Activated CD8-positive, alpha-beta T cell treated with anti-CD3 and anti-CD28 coated beads, Interleukin-2, amount 10 ng/mL, durations not matched to agents 7 days and 5 days (primary cell): Measurements from ENCODE around the gene MBD3. TPM values are rescaled to one million over a fixed set of nuclear protein-coding genes. Genes with fewer than 3 reads are reported as not detected.

ENCODE experiments used
- ATAC-seq: fragments of 150-1000 bp; cut with Tn5 transposase; one replicate; pipeline ENCODE4 v1.10.0; 2021; ENCODE audit warnings: moderate library complexity
- CTCF ChIA-PET: fragments of 350-600 bp; sonication (Branson Sonifier 250); formaldehyde crosslinking; loops from one replicate; lab custom pipeline; 2021; ENCODE audit warnings: antibody characterized with exemption; lab: Charles Lee
- POLR2A ChIA-PET: fragments of 350-600 bp; sonication (Branson Sonifier 250); formaldehyde crosslinking; loops from one replicate; lab custom pipeline; 2021; ENCODE audit warnings: antibody characterized with exemption; lab: Charles Lee
- DNase-seq: peaks from one replicate; pipeline ENCODE4 v3.0.0-alpha.2; 2020
- H3K27ac Mint-ChIP-seq: one replicate; pipeline ENCODE4 v1.8.0; 2021; ENCODE audit warnings: mild to moderate bottlenecking, mixed read lengths
- H3K27me3 Mint-ChIP-seq: one replicate; pipeline ENCODE4 v1.8.0; 2021; ENCODE audit warnings: low read depth, mixed read lengths
- H3K36me3 Mint-ChIP-seq: one replicate; pipeline ENCODE4 v1.8.0; 2021; ENCODE audit warnings: low read depth, mixed read lengths
- H3K4me1 Mint-ChIP-seq: one replicate; pipeline ENCODE4 v1.8.0; 2021; ENCODE audit warnings: low read depth, mixed read lengths
- H3K4me3 Mint-ChIP-seq: one replicate; pipeline ENCODE4 v1.8.0; 2021; ENCODE audit warnings: mild to moderate bottlenecking, mixed read lengths
- H3K9me3 Mint-ChIP-seq: one replicate; pipeline ENCODE4 v1.8.0; 2022; ENCODE audit warnings: mixed read lengths; ENCODE audit not compliant: insufficient read depth
- total RNA-seq, 2 experiments: library from RNA; stranded (reverse); gene quantifications; one replicate each; pipeline ENCODE4 v1.2.3, GENCODE V29; 2021

The MBD3 gene
- total RNA-seq, 2 experiments from 2014 or later = 98.4 to 102 TPM

DNA sequence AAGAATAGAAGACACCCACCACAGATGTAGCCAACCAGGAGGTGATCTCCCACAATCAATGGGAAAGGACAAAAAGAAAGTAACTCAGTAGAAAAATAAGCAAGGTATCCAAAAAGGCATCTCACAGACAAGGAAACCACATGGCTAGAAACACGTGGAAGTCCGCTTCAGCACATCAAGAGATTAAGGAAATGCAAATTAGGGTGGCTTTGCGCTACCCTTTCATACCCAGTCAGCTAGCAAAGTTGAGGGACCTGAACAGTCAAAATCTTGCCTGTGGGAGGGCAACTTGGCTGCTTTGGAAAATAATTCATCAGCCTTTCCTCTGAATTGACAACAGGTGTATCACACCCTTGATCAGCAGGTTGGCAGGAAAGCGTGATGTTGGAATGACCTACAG, 24.2 kb upstream of the MBD3 start:
- ATAC-seq (no peak), DNase-seq (no peak)
- Mint-ChIP-seq H3K9me3 (no peaks in the 10 kb centered on the region), H3K27me3 (no peaks in the 10 kb centered on the region), H3K4me3 (no peak overlapping the region), H3K36me3 (peaks cover 43% of the 10 kb centered on the region), H3K27ac (peak overlapping the region; percentile 18), H3K4me1 (peaks cover 32% of the 10 kb centered on the region)
- POLR2A ChIA-PET = no interaction called here
- CTCF ChIA-PET = interaction anchor here (1.1 kb wide), 1 partner anchor 11 kb away, joined by 3 read pairs; no protein-coding TSS in a partner anchor

DNA sequence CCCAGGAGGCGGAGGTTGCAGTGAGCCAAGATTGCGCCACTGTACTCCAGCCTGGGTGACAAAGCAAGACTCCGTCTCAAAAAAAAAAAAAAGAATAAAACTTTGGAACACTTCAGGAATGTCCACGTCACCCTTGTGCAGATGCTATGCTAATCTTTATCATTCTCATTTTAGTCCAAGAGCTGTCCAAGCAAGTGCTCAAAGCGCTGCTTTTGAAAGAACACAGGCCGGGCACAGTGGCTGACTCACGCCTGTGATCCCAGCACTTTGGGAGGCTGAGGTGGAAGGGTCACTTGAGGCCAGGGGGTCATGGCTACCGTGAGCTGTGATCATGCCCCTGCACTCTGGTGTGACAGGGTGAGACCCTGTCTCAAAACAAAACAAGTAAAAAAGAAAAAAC, 23.7 kb upstream of the MBD3 start:
- H3K27me3 Mint-ChIP-seq = no peaks in the 10 kb centered on the region
- DNase-seq (no peak), ATAC-seq (no peak)
- ChIA-PET POLR2A (no interaction called here), CTCF (interaction anchor here (0.8 to 1.1 kb wide), 2 partner anchors 11 to 35 kb away, joined by 3 read pairs; no protein-coding TSS in a partner anchor)
- H3K36me3 Mint-ChIP-seq = peaks cover 46% of the 10 kb centered on the region
- peak overlapping the region; percentile 18 for H3K27ac Mint-ChIP-seq
- H3K9me3 Mint-ChIP-seq = no peaks in the 10 kb centered on the region
- H3K4me3 Mint-ChIP-seq = no peak overlapping the region
- H3K4me1 Mint-ChIP-seq = peaks cover 35% of the 10 kb centered on the region

DNA sequence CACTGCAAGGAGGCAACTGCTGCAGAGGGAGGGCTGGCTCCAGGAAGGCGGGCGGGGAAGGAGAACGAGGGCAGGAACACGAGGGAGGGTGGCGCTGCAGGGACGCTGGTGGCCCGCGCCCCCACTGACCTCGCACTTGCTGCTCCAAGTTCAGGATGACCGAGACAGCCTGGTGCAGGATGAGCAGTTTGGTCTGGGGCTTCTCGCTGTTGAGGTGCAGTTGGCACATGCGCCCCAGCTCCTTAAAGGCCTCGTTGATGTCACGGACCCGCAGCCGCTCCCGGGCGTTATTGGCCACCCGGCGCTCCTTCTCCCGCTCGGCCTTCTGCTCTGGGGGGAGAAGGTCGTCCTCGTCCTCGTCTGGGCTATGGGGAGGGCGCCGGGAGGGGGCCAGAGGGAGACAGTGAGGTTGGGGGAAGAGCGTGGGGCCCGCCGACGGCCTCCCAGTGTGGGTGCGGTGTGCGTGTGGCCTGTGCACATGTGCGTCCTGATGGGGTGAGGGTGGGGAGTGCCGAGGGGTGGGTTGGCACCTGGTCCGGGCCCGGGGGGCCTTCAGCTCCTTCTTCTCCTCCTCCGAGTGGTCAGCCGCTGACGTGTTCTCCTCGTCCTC, 22.6 kb upstream of the MBD3 start:
- ChIA-PET POLR2A (no interaction called here), CTCF (no interaction called here)
- H3K4me3 Mint-ChIP-seq = no peak overlapping the region
- no peak overlapping the region for H3K27ac Mint-ChIP-seq
- ATAC-seq (no peak), DNase-seq (no peak)
- H3K9me3 Mint-ChIP-seq = no peaks in the 10 kb centered on the region
- H3K36me3 Mint-ChIP-seq = peaks cover 49% of the 10 kb centered on the region
- peaks cover 45% of the 10 kb centered on the region for H3K4me1 Mint-ChIP-seq
- no peaks in the 10 kb centered on the region for H3K27me3 Mint-ChIP-seq

DNA sequence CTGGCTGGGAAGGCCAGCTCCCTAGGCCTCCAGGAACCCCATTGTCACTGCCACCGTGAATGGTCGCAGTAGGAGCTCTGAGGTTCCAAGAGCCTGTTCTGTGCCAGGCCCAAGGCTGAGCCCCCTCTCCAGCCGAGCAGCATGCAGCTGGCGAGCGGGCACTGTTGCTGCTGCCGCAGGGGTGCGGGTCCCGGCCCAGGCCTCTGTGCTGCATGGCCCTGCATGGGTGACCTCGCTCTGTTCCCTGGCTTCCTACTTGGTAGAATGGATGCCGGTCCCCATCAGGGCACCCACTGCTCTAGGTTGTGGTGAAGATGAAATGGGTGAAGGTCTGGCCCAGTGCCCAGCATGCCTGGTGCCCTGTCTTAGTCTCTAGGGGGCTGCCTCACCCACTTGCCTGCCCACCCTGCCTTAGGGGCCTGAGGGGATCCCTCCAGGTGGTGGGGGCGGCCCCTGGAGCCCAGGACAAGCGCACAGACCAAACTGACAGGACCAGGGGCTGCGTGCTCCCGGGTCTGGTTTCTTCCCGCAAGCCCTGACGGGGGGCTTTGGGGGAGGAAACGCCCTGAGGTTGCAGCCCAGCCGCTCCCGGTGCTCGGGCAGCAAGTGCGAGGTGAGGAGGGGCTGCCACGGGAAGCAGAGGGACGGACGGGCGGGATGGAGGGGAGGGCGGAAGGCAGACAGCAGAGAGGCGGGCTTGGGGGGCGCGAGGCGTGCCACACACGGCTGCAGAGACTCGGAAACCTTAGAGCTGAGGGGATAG, 21.3 kb upstream of the MBD3 start:
- Mint-ChIP-seq H3K4me1 (peaks cover 56% of the 10 kb centered on the region), H3K4me3 (no peak overlapping the region), H3K27ac (no peak overlapping the region), H3K27me3 (no peaks in the 10 kb centered on the region), H3K9me3 (no peaks in the 10 kb centered on the region), H3K36me3 (peaks cover 55% of the 10 kb centered on the region)
- no peak for DNase-seq
- CTCF ChIA-PET = no interaction called here
- POLR2A ChIA-PET = no interaction called here
- no peak for ATAC-seq

DNA sequence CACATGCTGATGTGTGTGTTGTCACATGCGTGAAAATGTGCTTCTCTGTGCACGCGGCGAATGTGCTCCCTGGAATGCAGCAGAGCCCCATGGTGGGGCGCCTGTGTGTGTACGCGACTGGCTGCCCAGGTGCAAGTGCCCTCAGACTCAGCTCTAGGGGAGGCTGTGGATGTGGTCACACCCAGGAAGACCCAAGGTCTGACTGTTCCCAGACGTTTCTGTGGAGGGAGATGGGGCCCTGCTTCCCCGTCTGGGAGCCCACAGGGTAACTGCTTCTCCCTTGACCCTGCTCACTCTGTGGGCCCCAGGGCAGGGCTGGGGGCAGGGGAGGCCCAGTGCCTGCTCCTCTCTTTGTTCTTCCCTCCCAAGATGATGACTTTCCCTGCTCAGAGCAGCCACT, 20.5 kb upstream of the MBD3 start:
- DNase-seq (no peak), ATAC-seq (no peak)
- Mint-ChIP-seq H3K4me3 (no peak overlapping the region), H3K36me3 (peaks cover 49% of the 10 kb centered on the region), H3K27me3 (no peaks in the 10 kb centered on the region), H3K4me1 (peaks cover 59% of the 10 kb centered on the region), H3K9me3 (no peaks in the 10 kb centered on the region), H3K27ac (peak overlapping the region; percentile 71)
- POLR2A ChIA-PET = no interaction called here
- CTCF ChIA-PET = no interaction called here

- H3K27ac Mint-ChIP-seq = no peak overlapping the region
- H3K4me1 Mint-ChIP-seq = peaks cover 56% of the 10 kb centered on the region
- ATAC-seq (no peak), DNase-seq (no peak)
- CTCF ChIA-PET = interaction anchor here (0.7 kb wide), 1 partner anchor 21 kb away, joined by 3 read pairs; no protein-coding TSS in a partner anchor
- no peak overlapping the region for H3K4me3 Mint-ChIP-seq
- H3K27me3 Mint-ChIP-seq = no peaks in the 10 kb centered on the region
- H3K9me3 Mint-ChIP-seq = no peaks in the 10 kb centered on the region
- H3K36me3 Mint-ChIP-seq = peaks cover 47% of the 10 kb centered on the region
- POLR2A ChIA-PET = no interaction called here
Observed at GRCh38 chr19:1612114-1613086, 19.7 kb upstream of the MBD3 start.

DNA sequence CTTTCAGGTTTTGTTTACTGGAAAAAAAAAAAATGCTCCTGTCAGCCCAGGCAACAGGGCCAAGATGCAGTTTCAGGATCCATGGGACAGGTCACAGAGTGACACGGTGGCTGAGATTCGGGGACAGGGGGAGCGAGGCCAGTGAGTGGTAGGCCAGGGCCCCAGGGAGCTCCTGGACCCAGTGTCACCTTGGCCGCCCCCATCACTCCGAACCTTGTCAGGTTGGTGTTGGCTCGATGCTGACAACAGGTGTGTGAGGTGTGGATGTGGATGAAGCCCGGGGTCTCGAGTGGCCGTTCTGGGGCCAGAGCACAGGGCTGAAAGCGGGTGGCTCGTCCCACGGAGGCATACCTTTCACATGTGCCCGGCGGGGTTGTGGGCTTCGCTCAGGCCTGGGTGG, 18.7 kb upstream of the MBD3 start:
- ChIA-PET CTCF (no interaction called here), POLR2A (no interaction called here)
- Mint-ChIP-seq H3K27me3 (no peaks in the 10 kb centered on the region), H3K27ac (no peak overlapping the region), H3K36me3 (peaks cover 38% of the 10 kb centered on the region), H3K9me3 (no peaks in the 10 kb centered on the region), H3K4me1 (peaks cover 55% of the 10 kb centered on the region), H3K4me3 (no peak overlapping the region)
- no peak for DNase-seq
- ATAC-seq = no peak

DNA sequence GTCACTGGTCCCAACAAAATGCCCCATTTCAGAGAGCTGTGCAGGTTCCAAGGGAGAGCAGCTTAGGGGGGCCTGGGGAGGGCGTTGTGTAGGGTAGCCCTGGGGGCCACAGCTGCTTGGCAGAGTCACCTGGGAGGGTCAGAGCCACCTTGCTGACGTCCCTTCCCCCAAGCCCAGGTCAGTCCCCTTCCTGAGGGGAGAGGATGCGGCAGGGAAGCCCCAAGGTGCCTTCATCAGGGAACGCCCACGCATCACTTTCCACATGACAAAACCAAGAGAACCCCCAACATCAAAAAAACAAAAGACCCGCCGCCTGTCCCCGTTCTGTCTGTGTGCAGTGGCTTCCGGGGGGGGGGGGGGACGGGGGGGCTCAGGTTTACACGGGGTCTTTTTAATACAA, 17.9 kb upstream of the MBD3 start:
- ATAC-seq (no peak), DNase-seq (no peak)
- ChIA-PET CTCF (interaction anchor here (1.6 kb wide), 1 partner anchor 216 kb away, joined by 3 read pairs; no protein-coding TSS in a partner anchor), POLR2A (no interaction called here)
- H3K4me3 Mint-ChIP-seq = no peak overlapping the region
- H3K9me3 Mint-ChIP-seq = no peaks in the 10 kb centered on the region
- H3K36me3 Mint-ChIP-seq = peaks cover 33% of the 10 kb centered on the region
- peak overlapping the region; percentile 46 for H3K27ac Mint-ChIP-seq
- H3K4me1 Mint-ChIP-seq = peaks cover 58% of the 10 kb centered on the region
- no peaks in the 10 kb centered on the region for H3K27me3 Mint-ChIP-seq

- ATAC-seq = no peak
- H3K4me3 Mint-ChIP-seq = no peak overlapping the region
- H3K27me3 Mint-ChIP-seq = no peaks in the 10 kb centered on the region
- H3K4me1 Mint-ChIP-seq = peaks cover 57% of the 10 kb centered on the region
- DNase-seq = no peak
- no peaks in the 10 kb centered on the region for H3K9me3 Mint-ChIP-seq
- ChIA-PET CTCF (interaction anchor here (1.6 kb wide), 1 partner anchor 216 kb away, joined by 3 read pairs; no protein-coding TSS in a partner anchor), POLR2A (no interaction called here)
- H3K27ac Mint-ChIP-seq = peak overlapping the region; percentile 37
- peaks cover 30% of the 10 kb centered on the region for H3K36me3 Mint-ChIP-seq
Observed at GRCh38 chr19:1609680-1610474, 17.2 kb upstream of the MBD3 start.

- no peak for ATAC-seq
- peaks cover 61% of the 10 kb centered on the region for H3K4me1 Mint-ChIP-seq
- H3K27me3 Mint-ChIP-seq = no peaks in the 10 kb centered on the region
- peak; percentile 37 for DNase-seq
- ChIA-PET CTCF (interaction anchor here (1.3 kb wide), 1 partner anchor 63 kb away, joined by 3 read pairs; no protein-coding TSS in a partner anchor), POLR2A (no interaction called here)
- H3K9me3 Mint-ChIP-seq = no peaks in the 10 kb centered on the region
- H3K27ac Mint-ChIP-seq = no peak overlapping the region
- H3K36me3 Mint-ChIP-seq = peaks cover 24% of the 10 kb centered on the region
- no peak overlapping the region for H3K4me3 Mint-ChIP-seq
Observed at GRCh38 chr19:1609103-1609396, 16.4 kb upstream of the MBD3 start.
